Glomerular visceral epithelial cell (primary cell): ENCODE results near the gene PTPRR.

Source experiments
- DNase-seq: peaks from one replicate; pipeline ENCODE4 v3.0.0-alpha.2; 2016; ENCODE audit errors: extremely low spot score

PTPRR gene

DNA sequence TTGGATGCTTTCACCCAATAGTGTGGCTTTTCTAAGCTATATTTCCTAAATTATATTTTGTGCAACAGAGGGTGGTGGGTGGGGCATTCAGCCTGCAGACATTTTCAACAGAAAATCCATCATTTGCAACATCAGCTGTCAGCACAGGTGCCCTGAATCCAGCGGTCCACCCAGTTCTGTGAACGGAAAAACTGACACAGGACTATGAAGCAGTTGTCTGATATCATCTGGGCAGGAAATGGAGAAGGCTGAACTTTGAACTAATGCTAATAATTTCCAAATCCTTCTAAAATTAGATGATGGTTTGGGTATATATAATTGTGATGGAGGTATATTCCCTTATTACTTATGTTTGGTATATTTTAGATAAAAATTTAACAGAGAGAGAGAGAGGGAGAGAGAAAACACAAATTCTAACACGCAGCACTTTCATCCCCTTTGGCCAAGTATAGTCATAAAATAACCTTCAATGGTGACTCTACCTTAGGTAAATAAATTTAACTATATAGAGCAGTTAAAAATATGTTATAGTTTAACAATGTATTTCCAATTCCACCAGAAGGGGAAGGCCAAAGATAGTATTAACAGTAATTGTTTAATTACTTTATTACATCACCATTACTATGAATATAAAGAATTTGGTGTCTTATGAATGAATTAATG lies 225.0 kb downstream of the PTPRR start:
- no peak for DNase-seq

GRCh38 chr12:70692681-70693288 lies 227.8 kb downstream of the PTPRR start:
- peak; percentile 29 for DNase-seq

GRCh38 chr12:70691018-70691672 lies 229.4 kb downstream of the PTPRR start:
- no peak for DNase-seq

DNA sequence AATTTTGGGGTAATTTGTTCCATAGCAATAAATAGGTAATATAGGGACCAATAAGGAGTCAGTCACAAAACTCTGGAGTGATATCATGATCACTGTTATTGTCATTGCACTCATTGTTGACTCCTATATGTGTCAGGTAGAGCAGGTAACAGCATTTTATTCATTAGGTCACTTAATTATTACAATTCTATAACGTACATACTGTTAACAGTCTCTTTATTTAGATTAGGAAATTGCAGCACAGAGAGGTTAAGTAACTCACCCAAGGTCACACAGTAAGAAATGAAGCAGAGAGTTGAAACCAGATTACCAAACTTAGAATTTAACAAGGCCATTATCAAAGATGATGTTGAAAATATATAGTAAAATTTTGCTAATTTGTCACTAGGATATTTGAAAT lies 233.6 kb downstream of the PTPRR start:
- no peak for DNase-seq

- no peak for DNase-seq
These were observed 234.2 kb downstream of the PTPRR start for GRCh38 chr12:70686299-70686698.

GRCh38 chr12:70683976-70684375 lies 236.6 kb downstream of the PTPRR start:
- no peak for DNase-seq

DNA sequence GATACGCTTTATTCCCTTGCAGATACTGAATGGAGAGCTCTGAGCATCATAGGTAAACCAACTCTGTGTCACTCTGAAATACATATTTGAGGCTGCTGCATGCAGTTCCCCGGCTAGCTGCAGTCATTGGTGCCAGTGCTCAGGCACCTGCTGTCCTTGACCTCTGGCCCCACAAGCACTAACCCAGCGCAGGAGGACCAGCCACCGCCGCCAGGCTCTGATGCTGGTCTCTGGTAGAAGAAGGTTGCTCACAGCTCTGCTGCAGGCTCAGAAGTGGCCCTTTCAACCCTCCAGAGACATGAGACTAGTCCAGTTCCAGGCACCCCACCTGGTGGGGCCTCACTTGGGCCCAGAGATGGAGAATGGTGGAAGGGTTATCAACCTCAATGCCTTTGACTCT lies 248.8 kb downstream of the PTPRR start:
- no peak for DNase-seq

DNA sequence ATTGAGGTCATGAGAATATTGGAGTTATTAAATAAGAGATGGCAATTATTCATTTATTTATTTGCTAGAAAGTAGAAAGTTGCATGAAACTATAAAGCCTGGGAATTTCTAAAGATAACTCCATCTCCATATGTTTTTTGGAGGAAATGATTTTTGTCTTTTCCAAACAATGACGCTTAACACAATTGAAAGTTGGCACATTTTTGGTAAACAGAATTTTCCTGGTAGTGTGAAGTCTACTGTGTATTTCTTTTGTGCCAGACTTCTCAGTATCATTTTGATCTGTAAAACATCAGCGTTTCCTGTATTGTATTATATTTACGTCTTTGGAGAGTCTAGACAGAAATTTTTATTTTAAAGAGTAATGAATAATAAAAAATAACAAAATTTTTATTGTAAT lies 249.6 kb downstream of the PTPRR start:
- no peak for DNase-seq

GRCh38 chr12:70667253-70667652 lies 253.3 kb downstream of the PTPRR start:
- DNase-seq: no peak

DNA sequence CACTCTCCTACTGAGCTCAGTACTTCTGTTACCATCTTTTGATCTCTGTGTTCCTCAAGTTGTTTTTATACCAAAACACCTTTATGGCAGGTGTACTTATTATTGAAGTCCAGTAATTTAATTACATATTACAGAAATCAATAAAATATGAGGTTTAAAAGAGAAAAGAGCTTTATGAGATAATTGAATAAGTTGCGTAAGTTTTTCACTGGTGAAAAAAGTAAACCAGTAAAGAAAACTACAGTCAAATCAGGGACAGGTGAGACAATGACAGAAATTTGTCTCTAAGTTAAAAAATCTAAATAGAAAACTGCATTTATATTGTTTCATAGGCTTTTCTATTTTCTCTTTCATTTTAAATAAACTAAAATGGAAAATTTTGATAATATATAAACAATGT lies 254.2 kb downstream of the PTPRR start:
- no peak for DNase-seq

GRCh38 chr12:70664465-70664881 lies 256.1 kb downstream of the PTPRR start:
- no peak for DNase-seq

DNA sequence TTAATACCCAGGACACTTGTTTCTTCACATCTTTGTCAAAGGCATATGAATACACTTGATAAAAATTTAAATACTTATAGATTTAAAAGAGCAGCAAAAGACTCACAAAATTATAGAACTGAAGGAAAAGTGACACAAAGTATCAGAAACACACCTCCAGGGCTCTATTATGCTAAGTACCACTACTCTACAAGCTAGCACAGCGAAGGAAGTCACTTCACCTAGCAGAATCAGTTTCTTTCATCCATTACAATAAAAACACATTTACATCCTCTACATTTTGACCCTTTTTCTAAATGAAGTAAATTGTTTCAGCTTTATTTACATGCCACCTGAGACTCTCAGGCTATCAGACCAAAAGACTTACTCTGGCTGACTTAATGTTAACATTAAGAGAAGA lies 256.7 kb downstream of the PTPRR start:
- DNase-seq: no peak

- DNase-seq: peak; percentile 90
These were observed 258.9 kb downstream of the PTPRR start for GRCh38 chr12:70661466-70662161.

- DNase-seq: peak; percentile 93
These were observed 259.8 kb downstream of the PTPRR start for GRCh38 chr12:70660620-70661219.

DNA sequence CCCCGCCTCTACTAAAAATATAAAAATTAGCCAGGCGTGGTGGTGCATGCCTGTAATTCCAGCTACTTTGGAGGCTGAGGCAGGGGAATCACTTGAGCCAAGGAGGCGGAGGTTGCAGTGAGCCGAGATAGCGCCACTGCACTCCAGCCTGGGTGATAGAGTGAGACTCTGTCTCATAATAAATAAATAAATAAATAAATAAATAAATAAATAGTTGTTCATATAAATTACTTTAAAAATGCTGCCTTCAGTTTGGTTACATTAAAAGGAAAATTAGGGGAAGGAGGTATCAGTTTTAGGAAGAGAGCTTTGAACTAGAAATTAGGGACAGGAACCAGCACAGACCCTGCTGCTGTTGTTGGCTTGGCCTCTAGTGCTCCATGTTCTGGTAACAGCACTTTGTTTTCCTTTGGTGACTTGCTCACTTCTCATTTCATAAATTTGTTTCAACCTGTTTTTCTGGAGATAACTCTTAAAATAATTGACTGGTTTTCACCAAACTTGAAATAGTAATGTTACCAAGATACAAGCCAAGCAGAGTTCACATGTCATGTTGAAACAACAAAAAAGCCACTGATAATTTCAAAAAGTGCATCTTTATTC lies 260.4 kb downstream of the PTPRR start:
- no peak for DNase-seq

- DNase-seq: no peak
These were observed 261.4 kb downstream of the PTPRR start for GRCh38 chr12:70659077-70659606.

- DNase-seq: no peak
These were observed 262.8 kb downstream of the PTPRR start for GRCh38 chr12:70657616-70658286.

GRCh38 chr12:70652451-70652850 lies 268.1 kb downstream of the PTPRR start:
- no peak for DNase-seq

GRCh38 chr12:70648831-70649230 lies 271.7 kb downstream of the PTPRR start:
- no peak for DNase-seq

- DNase-seq: no peak
These were observed 272.3 kb downstream of the PTPRR start for GRCh38 chr12:70648191-70648590.

DNA sequence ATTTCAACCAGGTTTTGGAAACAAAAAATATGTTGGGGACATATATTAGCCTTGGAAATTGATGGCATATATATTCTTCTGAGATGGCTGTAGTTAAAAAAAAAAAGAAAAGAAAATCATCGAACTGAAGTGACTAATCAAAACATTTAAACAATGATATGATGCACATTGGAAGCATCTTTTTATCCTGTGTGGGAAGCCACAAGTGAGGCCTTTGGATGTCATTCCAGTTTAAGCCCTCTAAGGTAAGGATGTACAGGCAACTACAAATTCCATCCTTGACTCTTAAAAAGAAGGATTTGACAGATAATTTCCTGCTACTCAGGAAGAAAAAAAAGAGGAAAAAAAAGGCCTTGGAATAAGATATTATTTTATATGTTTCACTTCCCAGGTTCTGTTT lies 273.7 kb downstream of the PTPRR start:
- peak; percentile 42 for DNase-seq
